IMR-90 (cell line): ENCODE measurements around the gene AHDC1.

Source experiments
- CEBPB ChIP-seq: IDR thresholded peaks from 2 replicates; pipeline ENCODE4 v1.6.1; 2012; ENCODE audit warnings: low read depth, low read length, improper control_type of control experiment
- CHD1 ChIP-seq: IDR thresholded peaks from 2 replicates; pipeline ENCODE4 v1.6.1; 2012; ENCODE audit warnings: low read depth, low read length, improper control_type of control experiment
- CTCF ChIP-seq: conservative IDR thresholded peaks from 2 replicates; pipeline ENCODE4 v1.5.1; 2012; ENCODE audit warnings: mild to moderate bottlenecking, low read depth, low read length, improper control_type of control experiment
- MAZ ChIP-seq: IDR thresholded peaks from 2 replicates; pipeline ENCODE4 v1.6.1; 2012; ENCODE audit warnings: low read depth, mild to moderate bottlenecking, low read length, improper control_type of control experiment, moderate library complexity, borderline replicate concordance
- MXI1 ChIP-seq: IDR thresholded peaks from 2 replicates; pipeline ENCODE4 v1.6.1; 2012; ENCODE audit warnings: low read depth, mild to moderate bottlenecking, low read length, moderate library complexity, borderline replicate concordance
- NFE2L2 ChIP-seq: fragments of 150-350 bp; IDR thresholded peaks from 2 replicates; pipeline ENCODE4 v1.6.1; 2016; ENCODE audit warnings: low read depth, mild to moderate bottlenecking, low read length
- POLR2A ChIP-seq: IDR thresholded peaks from 2 replicates; pipeline ENCODE4 v1.6.1; 2012; ENCODE audit warnings: mild to moderate bottlenecking, low read depth, low read length
- RAD21 ChIP-seq: IDR thresholded peaks from 2 replicates; pipeline ENCODE4 v1.6.1; 2012; ENCODE audit warnings: low read length, improper control_type of control experiment
- SMC3 ChIP-seq: fragments of 150-350 bp; IDR thresholded peaks from 2 replicates; pipeline ENCODE4 v1.6.1; 2016; ENCODE audit warnings: low read depth, mild to moderate bottlenecking, antibody characterized with exemption, low read length, moderate library complexity
- USF2 ChIP-seq: fragments of 150-350 bp; IDR thresholded peaks from 2 replicates; pipeline ENCODE4 v1.6.1; 2017; ENCODE audit warnings: mild to moderate bottlenecking, antibody characterized with exemption, low read length, low read depth

- TF ChIP-seq USF2 (no peak), CTCF (no peak), POLR2A (no peak), RAD21 (no peak), MAZ (no peak), MXI1 (no peak), SMC3 (no peak), CHD1 (no peak), NFE2L2 (no peak), CEBPB (no peak)
Measured at GRCh38 chr1:27557596-27558340, 46.2 kb downstream of the AHDC1 start.
